ENCODE data around the gene ERO1A. TPM values are rescaled to one million over a fixed set of nuclear protein-coding genes. Genes with fewer than 3 reads are reported as not detected.

Gene ERO1A
- polyA plus RNA-seq, 1 donor from 2014 or later, result 45.7 TPM

GRCh38 chr14:52701223-52701622 is 5.9 kb upstream of the ERO1A start:
- Histone ChIP-seq H2AFZ (ENCODE audit: low read depth, low read length) (no peak overlapping the region), H3K27me3 (ENCODE audit: insufficient read depth, low read depth, low read length) (no peaks in the 10 kb centered on the region), H3K36me3 (ENCODE audit: insufficient read depth, low read length) (no peaks in the 10 kb centered on the region), H3K79me2 (replicated peaks; ENCODE audit: insufficient read depth, low read length) (no peaks in the 10 kb centered on the region), H3K4me3 (ENCODE audit: low read length) (no peak overlapping the region), H3K9me3 (ENCODE audit: low read length) (no peaks in the 10 kb centered on the region), H3K9me2 (ENCODE audit: insufficient read depth, low read length) (no peaks in the 10 kb centered on the region), H3K9ac (ENCODE audit: low read length) (no peak overlapping the region), H3K4me2 (ENCODE audit: low read length) (no peak overlapping the region), H3K27ac (ENCODE audit: low read length) (no peak overlapping the region), H3F3A (ENCODE audit: insufficient read depth, low read length, poor library complexity, severe bottlenecking) (no peaks in the 10 kb centered on the region), H4K20me1 (ENCODE audit: insufficient read depth) (no peaks in the 10 kb centered on the region)
- TF ChIP-seq POLR2AphosphoS5 (IDR thresholded peaks at IDR 0.05) (no peak), SMC3 (conservative IDR thresholded peaks at IDR 0.05; ENCODE audit: poor library complexity) (no peak), REST (IDR thresholded peaks at IDR 0.05; ENCODE audit: borderline replicate concordance) (no peak), TAF1 (IDR thresholded peaks at IDR 0.05; ENCODE audit: low read depth) (no peak), EP300 (conservative IDR thresholded peaks at IDR 0.05; ENCODE audit: poor library complexity, severe bottlenecking) (no peak), MXI1 (conservative IDR thresholded peaks at IDR 0.05; ENCODE audit: poor library complexity, severe bottlenecking) (no peak), CTCF (IDR thresholded peaks at IDR 0.05; ENCODE audit: poor library complexity, severe bottlenecking) (no peak), EZH2 (IDR thresholded peaks at IDR 0.05; ENCODE audit: borderline replicate concordance, insufficient read depth, low read length, poor library complexity, severe bottlenecking) (no peak), RAD21 (conservative IDR thresholded peaks at IDR 0.05) (no peak)

GRCh38 chr14:52700701-52701172 is 5.4 kb upstream of the ERO1A start:
- H3K9me2 ChIP-seq (ENCODE audit: insufficient read depth, low read length), result no peaks in the 10 kb centered on the region
- no peaks in the 10 kb centered on the region for H3K9me3 ChIP-seq (ENCODE audit: low read length)
- no peak overlapping the region for H3K4me2 ChIP-seq (ENCODE audit: low read length)
- H3F3A ChIP-seq (ENCODE audit: insufficient read depth, low read length, poor library complexity, severe bottlenecking), result no peaks in the 10 kb centered on the region
- no peak overlapping the region for H2AFZ ChIP-seq (ENCODE audit: low read depth, low read length)
- H3K79me2 ChIP-seq (replicated peaks; ENCODE audit: insufficient read depth, low read length), result no peaks in the 10 kb centered on the region
- TF ChIP-seq RAD21 (conservative IDR thresholded peaks at IDR 0.05) (no peak), SMC3 (conservative IDR thresholded peaks at IDR 0.05; ENCODE audit: poor library complexity) (no peak), EZH2 (IDR thresholded peaks at IDR 0.05; ENCODE audit: borderline replicate concordance, insufficient read depth, low read length, poor library complexity, severe bottlenecking) (no peak), REST (IDR thresholded peaks at IDR 0.05; ENCODE audit: borderline replicate concordance) (no peak), CTCF (IDR thresholded peaks at IDR 0.05; ENCODE audit: poor library complexity, severe bottlenecking) (no peak), MXI1 (conservative IDR thresholded peaks at IDR 0.05; ENCODE audit: poor library complexity, severe bottlenecking) (no peak), POLR2AphosphoS5 (IDR thresholded peaks at IDR 0.05) (no peak), TAF1 (IDR thresholded peaks at IDR 0.05; ENCODE audit: low read depth) (no peak), EP300 (conservative IDR thresholded peaks at IDR 0.05; ENCODE audit: poor library complexity, severe bottlenecking) (no peak)
- H4K20me1 ChIP-seq (ENCODE audit: insufficient read depth), result no peaks in the 10 kb centered on the region
- no peaks in the 10 kb centered on the region for H3K27me3 ChIP-seq (ENCODE audit: insufficient read depth, low read depth, low read length)
- H3K9ac ChIP-seq (ENCODE audit: low read length), result no peak overlapping the region
- H3K4me3 ChIP-seq (ENCODE audit: low read length), result no peak overlapping the region
- no peaks in the 10 kb centered on the region for H3K36me3 ChIP-seq (ENCODE audit: insufficient read depth, low read length)
- no peak overlapping the region for H3K27ac ChIP-seq (ENCODE audit: low read length)

Measured in neural cell (in vitro differentiated cells).